ENCODE measurements around the gene BZW1. TPM values are rescaled to one million over a fixed set of nuclear protein-coding genes. Genes with fewer than 3 reads are reported as not detected.

BZW1 gene
- total RNA-seq, 1 donor, result 590 TPM

GRCh38 chr2:200829258-200829655, 17.5 kb downstream of the BZW1 start:
- Histone ChIP-seq H3K4me2 (ENCODE audit: insufficient read depth, low read length) (no peak overlapping the region), H3K9me3 (ENCODE audit: low read depth, low read length) (no peaks in the 10 kb centered on the region), H4K20me1 (ENCODE audit: insufficient read depth, low read length) (no peaks in the 10 kb centered on the region), H3K36me3 (ENCODE audit: insufficient read depth, low read length) (peaks cover 3% of the 10 kb centered on the region), H2AFZ (ENCODE audit: low read length) (no peak overlapping the region), H3K4me1 (ENCODE audit: insufficient read depth, low read length) (no peaks in the 10 kb centered on the region), H3K27ac (ENCODE audit: low read depth, low read length) (no peak overlapping the region), H3K4me3 (ENCODE audit: insufficient read depth, low read length) (no peak overlapping the region), H3K79me2 (ENCODE audit: insufficient read depth, low read length) (no peaks in the 10 kb centered on the region), H3K27me3 (ENCODE audit: insufficient read depth, low read length) (no peaks in the 10 kb centered on the region)
- TF ChIP-seq CTCF (IDR thresholded peaks at IDR 0.05; ENCODE audit: extremely low read depth, low read depth, low read length), result no peak
- DNase-seq (ENCODE audit: insufficient read length, low spot score, missing footprints), result no peak

- Histone ChIP-seq H2AFZ (ENCODE audit: low read length) (no peak overlapping the region), H3K9me3 (ENCODE audit: low read depth, low read length) (no peaks in the 10 kb centered on the region), H3K4me3 (ENCODE audit: insufficient read depth, low read length) (no peak overlapping the region), H3K79me2 (ENCODE audit: insufficient read depth, low read length) (no peaks in the 10 kb centered on the region), H3K4me1 (ENCODE audit: insufficient read depth, low read length) (no peaks in the 10 kb centered on the region), H4K20me1 (ENCODE audit: insufficient read depth, low read length) (no peaks in the 10 kb centered on the region), H3K4me2 (ENCODE audit: insufficient read depth, low read length) (no peak overlapping the region), H3K27ac (ENCODE audit: low read depth, low read length) (no peak overlapping the region), H3K36me3 (ENCODE audit: insufficient read depth, low read length) (no peaks in the 10 kb centered on the region), H3K27me3 (ENCODE audit: insufficient read depth, low read length) (no peaks in the 10 kb centered on the region)
- no peak for TF ChIP-seq CTCF (IDR thresholded peaks at IDR 0.05; ENCODE audit: extremely low read depth, low read depth, low read length)
- DNase-seq (ENCODE audit: insufficient read length, low spot score, missing footprints), result no peak
These were observed 23.0 kb downstream of the BZW1 start for GRCh38 chr2:200834701-200835100.

- no peaks in the 10 kb centered on the region for H3K9me3 ChIP-seq (ENCODE audit: low read depth, low read length)
- H3K36me3 ChIP-seq (ENCODE audit: insufficient read depth, low read length), result no peaks in the 10 kb centered on the region
- no peaks in the 10 kb centered on the region for H4K20me1 ChIP-seq (ENCODE audit: insufficient read depth, low read length)
- H2AFZ ChIP-seq (ENCODE audit: low read length), result no peak overlapping the region
- no peak overlapping the region for H3K4me3 ChIP-seq (ENCODE audit: insufficient read depth, low read length)
- H3K27ac ChIP-seq (ENCODE audit: low read depth, low read length), result no peak overlapping the region
- H3K27me3 ChIP-seq (ENCODE audit: insufficient read depth, low read length), result no peaks in the 10 kb centered on the region
- no peak overlapping the region for H3K4me2 ChIP-seq (ENCODE audit: insufficient read depth, low read length)
- H3K4me1 ChIP-seq (ENCODE audit: insufficient read depth, low read length), result no peaks in the 10 kb centered on the region
- no peak for TF ChIP-seq CTCF (IDR thresholded peaks at IDR 0.05; ENCODE audit: extremely low read depth, low read depth, low read length)
- H3K79me2 ChIP-seq (ENCODE audit: insufficient read depth, low read length), result no peaks in the 10 kb centered on the region
- DNase-seq (ENCODE audit: insufficient read length, low spot score, missing footprints), result no peak
These were observed 27.8 kb downstream of the BZW1 start for GRCh38 chr2:200839513-200839912.

GRCh38 chr2:200843993-200844948, 32.6 kb downstream of the BZW1 start:
- no peaks in the 10 kb centered on the region for H3K27me3 ChIP-seq (ENCODE audit: insufficient read depth, low read length)
- H3K4me2 ChIP-seq (ENCODE audit: insufficient read depth, low read length), result no peak overlapping the region
- H3K4me3 ChIP-seq (ENCODE audit: insufficient read depth, low read length), result no peak overlapping the region
- TF ChIP-seq CTCF (IDR thresholded peaks at IDR 0.05; ENCODE audit: extremely low read depth, low read depth, low read length), result no peak
- H4K20me1 ChIP-seq (ENCODE audit: insufficient read depth, low read length), result no peaks in the 10 kb centered on the region
- no peaks in the 10 kb centered on the region for H3K4me1 ChIP-seq (ENCODE audit: insufficient read depth, low read length)
- DNase-seq (ENCODE audit: insufficient read length, low spot score, missing footprints), result no peak
- no peaks in the 10 kb centered on the region for H3K9me3 ChIP-seq (ENCODE audit: low read depth, low read length)
- no peaks in the 10 kb centered on the region for H3K79me2 ChIP-seq (ENCODE audit: insufficient read depth, low read length)
- H3K27ac ChIP-seq (ENCODE audit: low read depth, low read length), result no peak overlapping the region
- H3K36me3 ChIP-seq (ENCODE audit: insufficient read depth, low read length), result no peaks in the 10 kb centered on the region
- H2AFZ ChIP-seq (ENCODE audit: low read length), result no peak overlapping the region

Measured in osteoblast (primary cell).